HepG2 (cell line): ENCODE data around the gene B3GAT3. TPM values are rescaled to one million over a fixed set of nuclear protein-coding genes. Genes with fewer than 3 reads are reported as not detected.

Experiments used
- ARNT2 ChIP-seq: sonication (generic); formaldehyde crosslinking; IDR thresholded peaks from 2 replicates; pipeline ENCODE4 v1.8.0; 2022; ENCODE audit warnings: mild to moderate bottlenecking, low read depth, missing genetic modification reagents, moderate library complexity
- ATM ChIP-seq: fragments of 450-650 bp; IDR thresholded peaks from 2 replicates; pipeline ENCODE4 v1.7.1; 2017; ENCODE audit warnings: mild to moderate bottlenecking, borderline replicate concordance
- EEA1 ChIP-seq: sonication (generic); formaldehyde crosslinking; IDR thresholded peaks from 2 replicates; pipeline ENCODE4 v1.5.1; 2020; ENCODE audit warnings: mild to moderate bottlenecking, missing genetic modification reagents, borderline replicate concordance
- EED ChIP-seq: sonication (generic); formaldehyde crosslinking; IDR thresholded peaks from 2 replicates; pipeline ENCODE4 v1.5.0; 2020; ENCODE audit warnings: mild to moderate bottlenecking, missing genetic modification reagents
- FOXA1 ChIP-seq, 2 experiments: fragments of 450-650 bp in 1 of 2; sonication (generic) in 1 of 2; formaldehyde crosslinking in 1 of 2; IDR thresholded peaks; 2 replicates each; pipeline versions ENCODE4 v1.4.0 to v1.6.1; 2016 to 2020; ENCODE audit warnings: missing genetic modification reagents in 1 of 2
- GPBP1L1 ChIP-seq: sonication (generic); formaldehyde crosslinking; IDR thresholded peaks from 2 replicates; pipeline ENCODE4 v1.5.0; 2020; ENCODE audit warnings: mild to moderate bottlenecking, missing genetic modification reagents
- HOXD1 ChIP-seq: sonication (generic); formaldehyde crosslinking; IDR thresholded peaks from 2 replicates; pipeline ENCODE4 v1.5.0; 2020; ENCODE audit warnings: missing genetic modification reagents
- IRF9 ChIP-seq: sonication (generic); formaldehyde crosslinking; IDR thresholded peaks from 2 replicates; pipeline ENCODE4 v1.8.0; 2022; ENCODE audit warnings: missing genetic modification reagents, mild to moderate bottlenecking, borderline replicate concordance
- KAT2B ChIP-seq: fragments of 150-350 bp; IDR thresholded peaks from 2 replicates; pipeline ENCODE4 v1.6.1; 2014; ENCODE audit warnings: low read depth, low read length, borderline replicate concordance
- KDM1A ChIP-seq: IDR thresholded peaks from 2 replicates; pipeline ENCODE4 v1.6.1; 2016; ENCODE audit warnings: missing compliant biosample characterization
- MED1 ChIP-seq: sonication (generic); formaldehyde crosslinking; IDR thresholded peaks from 2 replicates; pipeline ENCODE4 v1.4.0; 2020; ENCODE audit warnings: missing genetic modification reagents
- MNT ChIP-seq: fragments of 450-650 bp; IDR thresholded peaks from 2 replicates; pipeline ENCODE4 v1.6.1; 2016
- MTA1 ChIP-seq: sonication (generic); formaldehyde crosslinking; IDR thresholded peaks from 2 replicates; pipeline ENCODE4 v1.4.0; 2020; ENCODE audit warnings: missing genetic modification reagents, mild to moderate bottlenecking, borderline replicate concordance
- SRSF9 ChIP-seq: fragments of 200-400 bp; formaldehyde crosslinking; IDR thresholded peaks from 2 replicates; pipeline ENCODE4 v1.6.1; 2018; ENCODE audit warnings: borderline replicate concordance, mild to moderate bottlenecking, low read depth, low read length; ENCODE audit not compliant: insufficient read depth, poor library complexity, severe bottlenecking
- ZBTB8A ChIP-seq: sonication (generic); formaldehyde crosslinking; IDR thresholded peaks from 2 replicates; pipeline ENCODE4 v1.4.0; 2020; ENCODE audit warnings: mild to moderate bottlenecking, low read depth, missing genetic modification reagents, borderline replicate concordance
- ZNF430 ChIP-seq: sonication (generic); formaldehyde crosslinking; IDR thresholded peaks from 2 replicates; pipeline ENCODE4 v1.9.0; 2021; ENCODE audit warnings: mild to moderate bottlenecking, missing genetic modification reagents
- ZNF574 ChIP-seq: sonication (generic); formaldehyde crosslinking; IDR thresholded peaks from 2 replicates; pipeline ENCODE4 v1.4.0; 2020; ENCODE audit warnings: missing genetic modification reagents
- ZNF800 ChIP-seq: sonication (generic); formaldehyde crosslinking; IDR thresholded peaks from 2 replicates; pipeline ENCODE4 v1.4.0; 2020; ENCODE audit warnings: missing genetic modification reagents
- polyA plus RNA-seq, 8 experiments: library from polyadenylated mRNA; depleted of rRNA in 3 of 8; stranded (reverse) in 7 of 8; unstranded in 1 of 8; fragments of >200 nt; fragmentation: Illumina TruSeq in 4 of 8; extraction: Trizol in 4 of 8; gene quantifications; 2 replicates each; pipeline versions ENCODE4 v1.2.1 to v1.2.3, GENCODE V29; 2011 to 2016; ENCODE audit warnings: low read depth in 4 of 8, missing spikeins in 1 of 8, mixed read lengths in 1 of 8; ENCODE audit not compliant: insufficient read depth in 1 of 8
- total RNA-seq, 5 experiments: library from RNA; depleted of rRNA; stranded (reverse); fragments of >200 nt; fragmentation: Illumina TruSeq; extraction: Trizol; gene quantifications; 2 replicates each; pipeline ENCODE4 v1.2.3, GENCODE V29; 2016; ENCODE audit warnings: low read depth in 1 of 5

B3GAT3 gene
- total and polyA plus RNA-seq, 2 of the 13 experiments (the other 11 are each of a cell fraction or from before 2014, with no cell fraction given) = 21.3 to 26.1 TPM

- TF ChIP-seq ZBTB8A (CRISPR knock-in tag) (peak; percentile 62; the same call in 1 of the 2 replicates), EEA1 (CRISPR knock-in tag) (no peak), ARNT2 (no peak), FOXA1 (IDR thresholded peaks at IDR 0.05) (no peak), FOXA1 (CRISPR knock-in tag; IDR thresholded peaks at IDR 0.05) (no peak), IRF9 (CRISPR knock-in tag) (no peak; the same call in 1 of the 2 replicates), ZNF430 (CRISPR knock-in tag) (peak; percentile 56; the same call in 1 of the 2 replicates), ATM (no peak), KDM1A (CRISPR knock-in tag) (no peak), EED (CRISPR knock-in tag) (no peak), MED1 (CRISPR knock-in tag) (no peak), ZNF574 (CRISPR knock-in tag) (peak; percentile 84), GPBP1L1 (no peak), KAT2B (no peak), HOXD1 (CRISPR knock-in tag) (no peak), MTA1 (CRISPR knock-in tag) (no peak; the same call in 1 of the 2 replicates), MNT (no peak), ZNF800 (CRISPR knock-in tag) (no peak), SRSF9 (no peak)
Observed at GRCh38 chr11:62645946-62646824, 24.4 kb upstream of the B3GAT3 start, which contains the start of gene GANAB (continued).
